PC-3 (cell line): ENCODE measurements around the gene PAOX.

Experiments
- CTCF ChIP-seq: fragments of 300-600 bp; sonication (generic); conservative IDR thresholded peaks from 2 replicates; pipeline ENCODE4 v1.5.1; 2017; ENCODE audit warnings: antibody characterized with exemption, low read depth, mild to moderate bottlenecking, low read length
- EZH2 ChIP-seq: fragments of 300-600 bp; sonication (generic); IDR thresholded peaks from one replicate; pipeline ENCODE4 v1.6.1; 2017; ENCODE audit warnings: antibody characterized with exemption, mild to moderate bottlenecking, low read length; ENCODE audit not compliant: unreplicated experiment
- EZH2phosphoT487 ChIP-seq: fragments of 300-600 bp; sonication (generic); IDR thresholded peaks from 2 replicates; pipeline ENCODE4 v1.6.1; 2018; ENCODE audit warnings: mild to moderate bottlenecking, antibody characterized with exemption, low read length, borderline replicate concordance

DNA sequence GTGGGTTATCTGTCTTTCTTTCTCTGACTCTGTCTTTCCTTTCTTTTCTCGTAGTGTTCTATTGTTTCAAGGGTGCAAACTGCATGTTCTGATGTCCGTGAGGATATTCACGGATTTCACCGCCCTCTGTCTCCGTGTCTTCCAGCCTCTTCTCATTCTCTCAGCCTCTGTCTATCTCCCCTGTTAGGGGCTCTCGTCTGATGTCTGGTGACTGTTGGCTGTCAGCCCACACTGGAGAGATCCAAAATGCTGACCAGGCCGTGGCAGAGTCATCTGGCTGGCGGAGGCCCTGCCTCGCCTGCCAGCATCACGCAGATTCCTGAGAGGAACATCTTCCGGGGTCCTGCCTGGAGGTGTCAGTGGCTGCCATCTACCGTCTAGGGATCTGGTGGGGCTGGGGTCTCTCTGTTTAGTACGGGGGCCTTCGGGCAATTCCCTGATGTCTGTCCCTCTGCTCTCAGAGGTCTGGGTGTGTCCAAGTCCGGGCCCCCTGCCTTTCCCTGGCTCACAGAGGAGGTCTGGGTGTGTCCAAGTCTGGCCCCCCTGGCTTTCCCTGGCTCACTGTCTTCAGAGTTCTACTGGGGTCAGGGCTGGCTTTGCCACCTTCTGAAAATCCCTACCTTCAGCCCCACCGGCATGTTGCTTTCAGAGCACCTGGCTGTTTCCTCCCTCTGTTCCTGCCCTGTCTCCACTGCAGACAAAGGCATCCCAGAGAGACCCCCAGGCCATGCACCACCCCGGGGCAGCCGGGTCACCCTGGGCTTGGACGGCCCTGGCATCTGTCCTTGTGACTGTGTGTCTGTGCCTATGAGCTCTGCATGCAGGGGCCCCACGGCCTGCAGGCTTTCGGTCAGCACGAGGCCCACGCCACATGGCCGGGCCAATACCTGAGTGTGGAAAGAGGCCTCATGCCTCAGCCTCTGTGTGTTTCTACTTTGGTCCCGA, 60.7 kb downstream of the PAOX start:
- TF ChIP-seq EZH2phosphoT487 (no peak), EZH2 (no peak), CTCF (no peak)
